Measurements from ENCODE around the gene ERICH3. TPM values are rescaled to one million over a fixed set of nuclear protein-coding genes. Genes with fewer than 3 reads are reported as not detected.

Gene ERICH3
- total RNA-seq, 1 experiment from 2014 or later: not detected

- H3K4me1 Mint-ChIP-seq: peaks cover 0 to 11% of the 10 kb centered on the region in 2 experiments; a peak in 2 of 4 replicates
- H3K79me2 ChIP-seq (ENCODE audit: insufficient read depth, low read length): no peaks in the 10 kb centered on the region
These were observed 18.9 kb downstream of the ERICH3 start for GRCh38 chr1:74654708-74655107.

More at GRCh38 chr1:74654708-74655107, 18.9 kb downstream of the ERICH3 start:
- H4K20me1 ChIP-seq (ENCODE audit: control insufficient read depth, insufficient read depth, insufficient read length): no peaks in the 10 kb centered on the region
- no peaks in the 10 kb centered on the region for H3K4me1 ChIP-seq (ENCODE audit: insufficient read depth, low read length)
- no peak overlapping the region for H3K56ac ChIP-seq (ENCODE audit: insufficient read length, low read depth, low read length)
- H2AFZ ChIP-seq (ENCODE audit: low read length): no peak overlapping the region
- no peak overlapping the region for H3K4me2 ChIP-seq (ENCODE audit: insufficient read depth, insufficient read length, low read length)
- no peak overlapping the region for H2BK15ac ChIP-seq (ENCODE audit: low read depth, low read length)
- H3K9me3 ChIP-seq (ENCODE audit: control insufficient read depth, low read depth, low read length): no peaks in the 10 kb centered on the region
- H3K23ac ChIP-seq (ENCODE audit: insufficient read length, low read depth, low read length): no peak overlapping the region
- H4K8ac ChIP-seq (replicated peaks; ENCODE audit: insufficient read length, low read depth, low read length): no peak overlapping the region
- H3K14ac ChIP-seq (ENCODE audit: insufficient read depth, low read length): no peak overlapping the region
- TF ChIP-seq CTCF (conservative IDR thresholded peaks at IDR 0.05): no peak
- H3K9ac ChIP-seq (ENCODE audit: extremely low read depth, insufficient read length, low read length): no peak overlapping the region
- H2AK5ac ChIP-seq (ENCODE audit: insufficient read length, low read length): no peak overlapping the region
- Mint-ChIP-seq H3K27ac (no peak overlapping the region), H3K4me3 (no peak overlapping the region), H3K9me3 (no peaks in the 10 kb centered on the region), H3K36me3 (ENCODE audit: insufficient read depth in 1 of 3, low read depth in 3 of 3) (no peaks in the 10 kb centered on the region), H3K27me3 (ENCODE audit: low read depth) (no peaks in the 10 kb centered on the region)
- no peak overlapping the region for H3K4ac ChIP-seq (ENCODE audit: low read depth, low read length)
- H3K79me1 ChIP-seq (ENCODE audit: insufficient read depth, low read depth, low read length, poor library complexity, severe bottlenecking): no peaks in the 10 kb centered on the region
- H3K23me2 ChIP-seq (ENCODE audit: insufficient read length, low read depth, low read length, poor library complexity, severe bottlenecking): no peaks in the 10 kb centered on the region
- H4K5ac ChIP-seq (ENCODE audit: insufficient read length, low read depth, low read length): no peak overlapping the region
- H2BK5ac ChIP-seq (ENCODE audit: insufficient read length, low read length): no peak overlapping the region
- no peak overlapping the region for H3T11ph ChIP-seq (ENCODE audit: low read length)
- WGBS (ENCODE audit: extremely low coverage, insufficient read length, low lambda C conversion rate): no CpG with 5 or more reads among the region's 1 CpG
- H2BK120ac ChIP-seq (ENCODE audit: low read depth, low read length, poor library complexity, severe bottlenecking): no peak overlapping the region
- H3K27me3 ChIP-seq (ENCODE audit: insufficient read depth, low read length): no peaks in the 10 kb centered on the region
- H3K27ac ChIP-seq (ENCODE audit: insufficient read length, low read depth, low read length): no peak overlapping the region
- no peak for DNase-seq
- no peak overlapping the region for H2BK12ac ChIP-seq (ENCODE audit: insufficient read length, low read depth, low read length)
- H4K91ac ChIP-seq (ENCODE audit: insufficient read length, low read depth, low read length): no peak overlapping the region
- no peak overlapping the region for H2BK20ac ChIP-seq (ENCODE audit: low read depth, low read length, poor library complexity, severe bottlenecking)
- no peak overlapping the region for H3K18ac ChIP-seq (ENCODE audit: insufficient read length, low read depth, low read length)

Measured in H9 (cell line).